HuH-7 (cell line): ENCODE data around the gene RUSC2.

ENCODE experiments used
- DNase-seq: peaks from one replicate; pipeline ENCODE4 v3.0.0; 2011; ENCODE audit warnings: low spot score

Gene RUSC2, protein sequence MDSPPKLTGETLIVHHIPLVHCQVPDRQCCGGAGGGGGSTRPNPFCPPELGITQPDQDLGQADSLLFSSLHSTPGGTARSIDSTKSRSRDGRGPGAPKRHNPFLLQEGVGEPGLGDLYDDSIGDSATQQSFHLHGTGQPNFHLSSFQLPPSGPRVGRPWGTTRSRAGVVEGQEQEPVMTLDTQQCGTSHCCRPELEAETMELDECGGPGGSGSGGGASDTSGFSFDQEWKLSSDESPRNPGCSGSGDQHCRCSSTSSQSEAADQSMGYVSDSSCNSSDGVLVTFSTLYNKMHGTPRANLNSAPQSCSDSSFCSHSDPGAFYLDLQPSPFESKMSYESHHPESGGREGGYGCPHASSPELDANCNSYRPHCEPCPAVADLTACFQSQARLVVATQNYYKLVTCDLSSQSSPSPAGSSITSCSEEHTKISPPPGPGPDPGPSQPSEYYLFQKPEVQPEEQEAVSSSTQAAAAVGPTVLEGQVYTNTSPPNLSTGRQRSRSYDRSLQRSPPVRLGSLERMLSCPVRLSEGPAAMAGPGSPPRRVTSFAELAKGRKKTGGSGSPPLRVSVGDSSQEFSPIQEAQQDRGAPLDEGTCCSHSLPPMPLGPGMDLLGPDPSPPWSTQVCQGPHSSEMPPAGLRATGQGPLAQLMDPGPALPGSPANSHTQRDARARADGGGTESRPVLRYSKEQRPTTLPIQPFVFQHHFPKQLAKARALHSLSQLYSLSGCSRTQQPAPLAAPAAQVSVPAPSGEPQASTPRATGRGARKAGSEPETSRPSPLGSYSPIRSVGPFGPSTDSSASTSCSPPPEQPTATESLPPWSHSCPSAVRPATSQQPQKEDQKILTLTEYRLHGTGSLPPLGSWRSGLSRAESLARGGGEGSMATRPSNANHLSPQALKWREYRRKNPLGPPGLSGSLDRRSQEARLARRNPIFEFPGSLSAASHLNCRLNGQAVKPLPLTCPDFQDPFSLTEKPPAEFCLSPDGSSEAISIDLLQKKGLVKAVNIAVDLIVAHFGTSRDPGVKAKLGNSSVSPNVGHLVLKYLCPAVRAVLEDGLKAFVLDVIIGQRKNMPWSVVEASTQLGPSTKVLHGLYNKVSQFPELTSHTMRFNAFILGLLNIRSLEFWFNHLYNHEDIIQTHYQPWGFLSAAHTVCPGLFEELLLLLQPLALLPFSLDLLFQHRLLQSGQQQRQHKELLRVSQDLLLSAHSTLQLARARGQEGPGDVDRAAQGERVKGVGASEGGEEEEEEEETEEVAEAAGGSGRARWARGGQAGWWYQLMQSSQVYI (N-terminal part only)

DNA sequence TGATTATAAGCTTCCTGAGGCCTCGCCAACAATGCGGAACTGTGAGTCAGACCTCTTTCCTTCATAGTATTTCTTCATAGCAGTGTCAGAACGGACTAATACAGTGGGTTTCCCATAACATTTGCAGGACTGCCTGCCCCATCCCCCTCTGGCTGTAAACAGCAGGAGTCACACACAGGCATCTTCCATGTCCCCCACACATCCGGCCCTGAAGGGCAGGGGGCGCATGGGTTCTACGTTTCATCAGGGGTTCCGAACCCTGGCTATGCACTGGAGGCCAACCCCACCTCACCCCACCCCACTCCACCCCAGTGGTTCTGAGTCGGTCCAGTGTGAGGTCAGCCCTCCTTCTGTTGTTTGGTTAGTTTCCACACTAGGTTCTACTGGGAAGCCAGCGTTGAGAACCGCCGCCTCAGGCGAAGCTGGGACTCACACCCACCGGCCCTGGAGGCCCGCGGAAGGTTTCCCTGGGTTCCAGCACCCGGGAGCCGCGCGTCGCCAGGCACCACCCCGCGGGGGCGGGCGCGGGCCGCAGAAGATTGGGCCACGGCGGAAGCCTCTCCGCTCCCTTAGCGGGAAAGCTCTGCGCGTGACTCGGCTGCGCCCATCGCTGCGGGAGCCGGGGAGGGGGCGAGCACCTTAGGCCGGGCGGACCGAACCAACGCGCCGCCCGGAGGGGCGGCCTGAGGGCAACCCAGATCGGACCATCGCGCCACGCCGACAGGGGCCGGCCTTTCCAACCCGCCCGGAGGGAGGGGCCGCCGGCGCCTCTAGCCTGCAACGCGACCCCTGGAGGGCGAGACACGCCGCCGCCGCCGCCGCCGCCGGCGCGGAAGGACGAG, at the start of gene RUSC2:
Gene RUSC2 (plus strand): TSS at position 799 of the 842 bp plus-strand sequence. CDS start 56,411 bp downstream, outside the sequence.
- peak; percentile 65 for DNase-seq

DNA sequence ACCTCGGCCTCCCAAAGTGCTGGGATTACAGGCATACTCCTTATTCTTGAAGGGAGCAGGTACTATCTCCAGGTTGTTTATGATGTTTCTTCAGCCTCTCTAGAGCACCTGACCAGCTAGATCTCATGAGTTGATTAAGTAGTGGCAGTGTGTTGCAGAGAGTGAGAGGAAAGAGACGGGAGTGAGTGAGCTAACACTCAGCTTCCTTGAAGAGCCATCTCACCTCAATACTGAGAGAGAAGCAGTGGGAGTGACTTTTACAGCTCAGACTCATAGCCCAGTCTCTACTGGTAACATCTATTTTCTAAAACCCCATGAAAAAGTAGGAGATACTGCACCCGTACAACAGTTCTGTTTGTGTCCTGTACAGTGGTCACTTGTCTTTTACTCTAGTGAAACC, 43.9 kb upstream of the RUSC2 start:
- no peak for DNase-seq

DNA sequence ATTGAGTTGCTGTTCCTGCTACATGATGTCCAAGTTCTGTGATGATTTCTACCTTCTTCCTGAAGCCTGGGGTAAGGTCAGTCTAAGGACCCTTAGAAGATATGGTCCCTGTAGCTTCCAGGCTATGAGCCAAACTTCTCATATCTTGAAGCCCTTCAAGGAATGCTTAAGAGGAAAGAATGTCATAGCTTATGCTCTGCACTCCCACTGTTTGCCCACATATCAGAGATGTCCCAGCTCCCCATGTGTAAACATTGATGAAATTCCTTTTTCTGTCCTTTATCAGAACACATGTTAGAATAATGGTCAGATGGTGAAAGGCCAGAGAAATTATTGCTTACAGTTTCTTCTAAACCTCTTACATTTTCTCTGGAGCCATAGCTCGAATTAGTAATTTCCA, 41.4 kb upstream of the RUSC2 start:
- DNase-seq = no peak

DNA sequence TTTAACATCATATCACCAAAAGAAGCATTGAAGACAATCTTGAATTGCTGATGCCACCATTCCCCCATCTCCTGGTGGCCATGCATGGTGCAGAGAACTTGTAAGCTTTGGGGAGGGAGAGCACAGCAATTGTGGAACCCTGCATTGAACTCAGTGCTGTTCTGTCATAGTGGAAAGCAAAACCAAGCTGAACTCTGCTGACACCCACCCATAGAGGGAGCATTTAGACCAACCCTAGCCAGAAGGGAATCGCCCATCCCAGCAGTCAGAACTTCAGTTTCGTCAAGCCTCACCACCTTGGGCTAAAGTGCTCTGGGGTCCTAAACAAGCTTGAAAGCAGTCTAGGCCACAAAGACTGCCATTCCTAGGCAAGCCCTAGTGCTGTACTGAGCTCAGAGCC, 37.4 kb upstream of the RUSC2 start:
- no peak for DNase-seq

DNA sequence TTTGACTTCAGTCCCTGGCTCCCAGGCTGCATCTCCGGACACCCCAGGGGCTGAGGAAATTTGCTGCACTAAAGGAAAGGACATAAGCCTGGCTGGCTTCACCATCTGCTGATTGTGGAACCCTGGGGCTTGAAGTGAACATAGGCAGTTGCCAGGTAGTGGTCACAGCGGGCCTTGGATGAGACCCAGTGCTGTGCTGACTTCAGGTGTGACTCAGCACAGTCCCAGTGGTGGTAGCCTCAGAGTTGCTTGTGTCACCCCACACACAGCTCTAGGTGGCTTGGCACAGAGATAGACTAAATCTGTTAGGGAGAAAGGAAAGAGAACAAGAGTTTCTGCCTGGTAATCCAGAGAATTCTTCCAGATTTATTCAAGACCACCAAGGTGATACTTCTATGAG, 36.1 kb upstream of the RUSC2 start:
- no peak for DNase-seq

DNA sequence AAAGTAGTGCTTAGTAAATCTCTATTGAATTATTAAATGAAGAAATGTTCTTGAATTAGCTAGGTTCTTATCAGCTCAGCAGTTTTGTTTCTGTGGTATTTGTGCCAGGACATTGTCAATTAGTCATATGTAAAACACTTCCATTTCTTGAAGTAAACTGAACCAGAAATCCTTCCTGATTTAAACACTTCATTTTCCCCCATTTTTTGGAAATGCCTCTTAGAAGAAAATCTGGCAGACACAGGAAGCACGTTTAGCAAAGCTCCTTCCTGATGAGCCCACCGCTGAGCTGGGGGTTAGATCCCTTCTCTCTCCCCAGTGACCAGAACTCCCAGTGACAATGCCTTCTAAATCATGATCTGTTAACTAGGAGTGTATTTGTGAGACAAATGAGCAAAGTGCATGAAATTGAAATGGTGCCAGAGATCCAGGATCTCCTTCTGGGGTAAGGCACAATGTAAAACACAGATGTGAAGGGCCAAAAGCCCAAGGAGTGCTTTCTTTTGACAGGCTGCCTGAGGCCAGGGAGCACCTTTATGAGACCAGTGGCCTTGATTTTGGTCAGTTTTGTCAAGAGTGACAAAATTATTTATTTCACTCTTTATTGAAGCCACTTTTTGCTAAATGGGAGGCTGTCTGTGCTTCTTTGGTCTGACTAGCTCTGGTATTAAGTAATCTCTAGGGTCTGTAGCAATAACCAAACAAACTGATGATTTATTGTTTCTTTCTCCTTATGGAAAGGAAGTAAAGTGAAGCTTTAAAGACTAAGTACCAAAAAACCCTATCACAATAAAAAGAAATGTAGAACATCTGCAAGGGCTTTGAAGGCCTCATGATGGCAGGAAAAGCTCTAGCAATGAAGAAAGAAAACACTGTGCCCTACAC, 25.5 kb upstream of the RUSC2 start:
- DNase-seq = no peak

DNA sequence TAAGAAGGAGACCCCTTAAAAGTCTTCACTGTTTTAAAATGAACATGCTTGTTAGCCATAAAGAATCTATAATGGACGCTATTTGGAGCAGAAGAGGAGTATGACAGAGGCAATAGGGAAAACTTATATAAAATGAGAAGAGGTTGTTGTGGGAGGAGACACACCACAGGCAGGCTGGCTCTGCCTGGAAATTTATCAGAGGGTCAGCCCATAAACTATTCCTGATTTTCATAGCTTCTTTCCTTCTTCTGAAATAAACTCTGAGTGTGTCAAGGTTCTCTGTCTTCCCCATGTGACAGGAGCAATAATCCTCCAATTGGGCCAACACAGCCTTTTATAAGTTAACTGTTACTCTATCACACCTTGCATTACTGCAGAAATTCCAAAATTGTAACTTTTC, 19.6 kb upstream of the RUSC2 start:
- DNase-seq = no peak

DNA sequence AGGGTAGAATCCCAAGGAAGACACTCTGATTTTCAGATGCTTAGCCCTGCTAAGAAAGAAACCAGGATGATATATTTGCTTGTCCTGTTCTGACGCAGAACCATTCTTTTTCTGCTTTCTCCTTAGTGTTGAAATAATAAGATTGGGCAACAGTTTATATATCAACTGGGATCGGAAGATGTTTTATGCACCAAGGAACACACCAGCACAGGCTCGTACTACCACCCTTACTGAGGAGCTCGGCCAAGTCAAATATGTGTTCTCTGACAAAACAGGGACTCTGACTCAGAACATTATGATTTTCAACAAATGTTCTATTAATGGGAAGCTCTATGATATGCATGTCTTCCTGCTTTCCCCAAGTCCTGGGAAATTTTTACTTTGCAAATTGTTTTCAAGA, 19.0 kb upstream of the RUSC2 start:
- no peak for DNase-seq

DNA sequence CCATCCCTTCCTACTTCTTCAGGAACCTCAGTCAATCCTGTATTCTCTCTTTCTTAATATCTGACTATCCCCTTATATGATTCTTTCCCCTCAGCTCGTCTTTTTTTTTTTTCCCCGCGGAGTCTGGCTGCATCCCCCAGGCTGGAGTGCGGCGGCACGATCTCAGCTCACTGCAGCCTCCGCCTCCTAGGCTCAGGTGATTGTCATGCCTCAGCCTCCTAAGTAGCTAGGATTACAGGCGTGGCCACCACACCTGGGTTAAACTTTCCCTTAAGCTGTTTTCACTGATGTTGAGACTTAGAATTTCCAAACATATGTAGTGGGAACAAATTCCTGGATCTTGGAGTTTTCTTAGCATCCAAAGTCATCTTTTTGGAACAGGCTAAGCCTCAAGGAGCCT, 13.3 kb upstream of the RUSC2 start:
- DNase-seq = no peak

DNA sequence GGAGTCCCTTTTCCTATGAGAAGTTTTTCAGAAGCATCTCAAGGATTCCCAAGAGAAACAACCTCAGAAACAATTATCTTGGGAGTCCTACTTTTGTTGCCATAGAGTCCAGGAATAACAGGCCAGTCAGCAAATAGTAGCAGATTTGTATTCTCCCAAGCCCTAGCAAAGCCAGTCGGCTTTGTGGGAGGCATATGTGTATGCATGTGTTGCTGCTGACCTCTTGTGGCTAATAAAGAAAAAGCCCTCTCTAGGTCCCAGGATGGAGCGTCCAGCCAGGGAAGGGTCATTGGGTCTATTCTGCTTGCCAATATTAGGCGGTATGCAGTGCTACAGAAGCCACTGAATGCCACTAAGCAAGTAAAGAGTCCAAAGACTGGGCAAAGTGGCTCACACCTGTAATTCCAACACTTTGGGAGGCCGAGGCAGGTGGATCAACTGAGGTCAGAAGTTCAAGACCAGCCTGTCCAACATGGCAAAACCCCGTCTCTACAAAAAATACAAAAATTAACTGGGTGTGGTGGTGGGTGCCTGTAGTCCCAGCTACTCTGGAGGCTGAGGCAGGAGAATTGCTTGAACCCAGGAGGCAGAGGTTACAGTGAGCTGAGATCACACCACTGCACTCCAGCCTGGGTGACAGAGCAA, 12.6 kb upstream of the RUSC2 start:
- DNase-seq = peak; percentile 63

DNA sequence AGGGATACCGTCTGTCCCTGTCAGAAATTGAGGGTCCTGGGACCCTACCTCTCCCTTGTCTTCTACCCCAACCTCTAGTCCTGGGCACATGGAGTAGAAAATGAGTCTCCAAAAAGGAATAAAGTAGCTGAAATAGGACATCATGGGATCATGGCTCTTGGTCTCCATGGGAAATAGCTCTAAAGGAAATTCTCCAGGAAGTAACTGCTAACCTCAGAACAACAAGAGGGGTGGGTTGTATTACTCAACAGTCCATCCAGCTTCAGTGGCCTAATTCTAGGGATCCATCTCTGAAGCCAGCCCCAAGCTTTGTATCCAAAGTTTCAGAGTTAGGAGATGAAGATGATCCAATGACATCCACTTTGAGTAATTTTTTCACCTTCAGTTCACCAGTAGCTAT, 11.0 kb upstream of the RUSC2 start:
- no peak for DNase-seq

DNA sequence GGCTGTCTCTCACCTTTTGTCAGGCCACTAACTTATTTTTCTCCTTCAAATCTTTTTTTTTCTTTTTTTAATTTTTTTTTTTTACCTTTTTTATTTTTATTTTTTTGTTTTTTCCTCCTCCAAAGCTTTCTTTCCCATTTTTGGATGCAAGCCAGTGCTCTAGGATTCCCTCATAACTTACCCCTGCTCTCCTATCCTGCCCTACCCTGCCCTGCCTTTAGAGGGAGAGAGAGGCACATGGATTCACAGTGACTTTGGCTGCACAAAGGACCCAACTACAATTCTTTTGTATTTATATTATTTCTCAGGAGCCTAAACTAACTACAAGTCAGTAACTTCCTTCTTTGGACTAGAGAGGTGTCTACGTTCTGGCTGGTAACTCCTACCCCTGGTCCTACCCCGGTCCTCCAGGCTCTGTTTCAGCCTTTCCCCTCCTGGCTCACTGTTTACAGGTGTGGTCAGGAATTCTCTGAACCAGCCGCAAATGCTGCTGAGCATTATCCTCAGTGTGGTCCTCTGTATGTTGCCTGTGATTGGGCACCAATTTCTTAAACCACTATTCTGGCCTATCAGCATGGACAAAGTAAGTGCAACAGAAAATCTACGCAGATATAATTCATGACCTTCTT, 8.4 kb upstream of the RUSC2 start:
- peak; percentile 61 for DNase-seq

DNA sequence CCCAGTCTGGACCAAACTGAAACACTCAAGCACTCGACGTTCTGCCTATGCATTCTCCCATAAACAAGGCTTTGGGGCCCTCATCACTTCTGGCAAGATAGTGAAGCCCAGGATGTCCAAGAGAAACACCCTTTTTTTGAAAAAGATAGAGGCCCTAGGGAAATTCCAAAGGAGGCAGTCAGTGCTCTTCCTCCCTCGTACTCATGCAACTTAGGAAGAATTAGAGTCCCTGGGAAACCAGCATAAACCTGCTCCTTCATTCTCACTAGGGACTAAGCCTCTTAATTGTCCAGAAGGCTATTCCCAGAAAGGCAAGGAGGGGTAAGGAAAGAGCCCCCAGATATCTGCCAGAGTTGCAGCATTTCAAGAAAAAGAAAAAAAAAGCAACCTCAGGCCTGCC, 7.8 kb upstream of the RUSC2 start:
- DNase-seq = no peak

DNA sequence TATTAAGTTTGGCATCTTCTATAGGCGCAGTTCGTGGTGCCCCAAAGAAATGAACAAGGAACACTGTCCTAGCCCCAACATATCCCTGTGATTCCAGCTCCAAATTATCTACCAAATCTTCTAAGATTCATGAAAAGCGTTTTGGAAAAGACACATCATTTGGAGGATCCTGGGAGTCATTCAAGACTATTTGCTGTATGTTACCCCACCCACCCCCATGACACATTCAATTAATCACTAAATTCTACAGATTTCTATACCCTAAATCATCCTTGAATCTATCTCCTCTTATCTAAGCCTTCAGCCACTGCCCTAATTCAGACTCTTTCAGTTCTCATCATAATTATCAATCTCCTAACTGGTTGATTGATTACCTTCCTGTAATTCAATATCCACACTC, 5.5 kb upstream of the RUSC2 start:
- DNase-seq = no peak

DNA sequence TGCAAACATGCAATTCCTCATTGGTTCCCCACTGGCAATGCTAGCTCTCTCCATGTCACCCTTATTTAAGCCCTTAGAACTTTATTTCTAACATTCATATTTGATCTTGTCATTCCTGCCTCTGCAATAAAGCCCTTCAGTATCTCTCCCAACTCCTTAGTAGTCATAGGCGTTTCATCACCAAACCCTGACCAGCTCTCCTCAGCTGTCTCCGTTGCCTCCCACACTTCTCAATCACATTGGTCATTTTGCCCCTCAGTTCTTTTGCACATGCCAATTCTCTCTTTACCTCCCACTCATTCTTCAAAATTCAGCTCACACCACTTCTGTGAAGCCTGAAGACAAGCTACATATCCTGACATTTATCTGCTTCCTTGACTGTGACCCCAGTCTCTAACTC, 2.8 kb upstream of the RUSC2 start:
- no peak for DNase-seq

DNA sequence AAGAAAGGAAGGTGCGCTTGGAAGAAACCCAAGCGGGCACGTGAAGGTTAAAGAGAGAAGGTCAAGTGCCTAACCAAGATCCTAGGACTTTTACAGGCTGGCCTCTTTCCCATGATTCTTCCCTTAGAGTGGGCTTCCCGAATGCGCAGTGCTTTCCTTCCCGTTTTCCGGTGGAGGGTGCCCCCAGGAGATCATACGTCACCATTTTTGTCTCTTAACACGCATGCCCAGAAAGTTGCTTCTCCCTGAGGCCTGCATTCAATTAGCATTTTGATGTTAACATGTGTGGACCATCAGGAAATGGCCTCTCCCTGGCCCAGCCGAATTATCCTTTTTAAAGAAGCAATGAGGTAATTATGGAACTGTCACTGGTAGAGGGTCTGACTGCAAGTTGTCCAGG, 1.9 kb upstream of the RUSC2 start:
- no peak for DNase-seq

DNA sequence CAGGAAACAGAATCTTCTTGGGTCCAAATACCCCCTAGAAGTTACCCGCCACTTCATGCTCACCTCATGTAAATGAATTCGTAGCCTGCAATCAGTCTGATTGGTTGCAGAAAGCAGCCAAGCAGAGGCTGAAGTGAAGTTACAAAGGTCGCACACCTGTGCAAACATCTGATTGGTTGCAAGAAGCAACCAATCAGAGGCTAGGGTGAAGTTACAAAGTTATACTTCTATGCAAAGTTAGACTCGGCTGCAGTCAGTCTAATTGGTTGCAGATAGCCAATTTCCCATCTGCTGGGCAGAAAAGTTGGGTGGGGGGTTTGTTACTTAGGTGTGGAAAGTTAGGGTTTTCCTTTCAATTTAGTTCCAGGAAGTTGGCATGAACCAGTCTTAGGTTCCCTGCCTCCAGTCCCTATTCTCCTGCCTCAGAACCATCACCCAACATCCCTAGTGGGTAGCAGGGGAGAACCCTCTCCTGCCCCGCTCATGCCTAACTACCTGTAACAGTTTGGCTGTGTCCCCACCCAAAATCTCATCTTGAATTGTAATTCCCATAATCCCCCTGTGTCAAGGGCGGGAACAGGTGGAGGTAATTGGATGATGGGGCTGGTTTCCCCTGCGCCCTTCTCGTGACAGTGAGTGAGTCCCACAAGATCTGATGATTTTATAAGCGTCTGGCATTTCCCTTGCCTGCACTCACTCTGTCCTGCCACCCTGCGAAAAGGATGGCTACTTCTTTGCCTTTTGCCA, 1.2 kb upstream of the RUSC2 start:
- no peak for DNase-seq

DNA sequence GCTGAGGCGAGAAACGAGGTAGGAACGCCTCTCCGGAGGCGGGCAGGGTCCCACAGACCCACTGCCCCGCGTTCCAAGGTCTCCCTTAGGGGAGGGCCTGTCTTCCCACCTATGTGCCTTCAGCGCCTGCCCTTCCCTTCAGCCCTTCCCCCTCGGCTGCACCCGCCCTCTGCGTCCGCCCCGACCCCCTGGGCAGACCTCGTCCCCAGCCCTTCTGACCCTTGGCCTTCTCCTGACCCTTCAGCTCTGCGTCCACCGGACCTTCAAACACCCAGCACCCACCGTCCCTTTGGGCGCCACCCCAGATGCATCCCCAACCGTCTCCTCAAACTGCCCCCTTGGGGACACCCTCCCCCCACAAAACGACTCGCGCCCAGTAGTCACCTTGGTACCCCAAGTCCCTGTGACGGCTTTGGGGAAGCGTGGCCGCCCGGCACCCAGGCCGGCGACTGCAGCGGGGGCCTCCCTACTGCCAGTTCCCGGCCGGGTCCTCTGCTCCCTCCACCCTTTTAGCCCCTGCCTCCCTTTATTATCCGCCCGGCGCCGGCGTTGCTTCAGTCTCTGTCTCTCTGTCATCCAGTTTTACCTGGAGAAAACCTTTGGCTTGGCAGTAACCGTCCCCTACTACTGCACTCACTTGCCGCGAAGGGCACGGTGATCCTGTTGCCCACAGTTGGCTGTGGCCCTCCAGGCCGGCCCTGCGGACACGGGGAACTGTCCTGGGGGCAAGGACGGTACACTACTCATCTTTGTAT, 421 bp downstream of the RUSC2 start:
- peak; percentile 43 for DNase-seq
